T-helper 2 cell (primary cell): ENCODE data around the gene ZAP70.
A peak's percentile ranks its signal among the peaks of the same experiment; 100 is the strongest.

Experiments used
- DNase-seq, 5 experiments: peaks; one replicate each; pipeline versions ENCODE4 v3.0.0 to v3.0.0-alpha.2; 2012 to 2022

ZAP70 gene

DNA sequence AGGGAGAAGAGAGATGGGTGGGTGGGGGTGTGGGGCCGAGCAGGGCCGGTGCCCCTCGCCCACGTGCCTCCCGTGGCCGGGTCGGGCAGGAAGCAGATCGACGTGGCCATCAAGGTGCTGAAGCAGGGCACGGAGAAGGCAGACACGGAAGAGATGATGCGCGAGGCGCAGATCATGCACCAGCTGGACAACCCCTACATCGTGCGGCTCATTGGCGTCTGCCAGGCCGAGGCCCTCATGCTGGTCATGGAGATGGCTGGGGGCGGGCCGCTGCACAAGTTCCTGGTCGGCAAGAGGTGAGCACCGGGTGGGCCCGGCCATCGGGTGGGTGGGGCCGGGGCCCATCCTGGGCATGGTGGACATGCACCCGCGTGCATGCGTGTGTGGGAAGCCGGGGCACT, 21.8 kb downstream of the ZAP70 start:
- no peak for DNase-seq

DNA sequence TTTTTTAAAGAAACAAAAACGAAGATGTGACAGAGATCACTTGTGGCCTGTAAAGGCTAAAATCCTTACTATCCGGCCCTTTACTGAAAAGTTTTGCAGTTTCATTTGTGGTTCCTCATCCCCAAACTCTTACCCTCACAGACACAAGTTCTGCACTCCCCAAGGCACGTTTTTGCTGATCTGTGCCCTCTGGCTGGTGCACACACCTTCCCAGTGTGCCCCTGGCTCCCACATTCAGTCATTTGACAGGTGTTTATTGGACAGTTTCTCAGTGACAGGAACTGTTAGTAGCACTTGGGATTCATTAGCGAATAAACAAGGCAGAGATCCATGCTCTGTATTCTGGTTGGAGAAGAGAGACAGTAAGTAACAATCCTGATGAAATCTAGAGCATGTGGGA, 22.8 kb downstream of the ZAP70 start:
- DNase-seq: no peak

DNA sequence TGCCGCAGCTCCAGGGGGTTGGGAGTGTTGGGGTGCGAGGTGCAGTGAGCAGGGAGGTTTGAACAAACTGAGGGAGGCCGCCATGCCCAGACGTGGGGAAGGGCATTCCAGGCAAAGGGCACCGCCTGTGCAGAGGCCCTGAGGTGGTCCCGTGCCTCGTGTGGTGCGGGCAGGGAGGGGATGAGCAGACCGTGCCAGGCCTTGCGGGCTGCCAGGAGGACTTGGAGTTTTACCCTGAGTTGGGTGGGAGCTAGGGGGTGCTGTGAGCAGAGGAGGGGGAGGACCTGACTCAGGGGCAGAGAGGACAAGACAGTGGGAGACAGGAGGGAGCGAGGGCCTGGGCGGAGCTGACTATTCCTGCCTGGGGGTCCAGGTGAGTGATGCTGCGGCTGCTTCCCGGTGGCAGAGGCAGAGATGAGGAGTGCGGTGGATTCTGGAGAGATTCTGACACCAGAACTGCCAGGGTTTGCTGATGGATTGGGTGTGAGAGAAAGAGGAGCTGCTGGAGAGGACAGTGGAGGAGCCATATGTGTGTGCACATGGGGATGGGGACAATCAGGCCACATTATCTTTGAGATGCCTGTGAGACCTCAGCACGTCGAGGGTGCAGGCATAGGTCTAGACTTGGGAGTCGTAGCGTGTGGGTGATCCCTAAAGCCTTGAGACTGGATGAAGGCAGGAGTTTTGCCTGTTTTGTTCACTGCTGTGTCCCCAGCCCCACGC, 23.4 kb downstream of the ZAP70 start:
- DNase-seq: no peak

DNA sequence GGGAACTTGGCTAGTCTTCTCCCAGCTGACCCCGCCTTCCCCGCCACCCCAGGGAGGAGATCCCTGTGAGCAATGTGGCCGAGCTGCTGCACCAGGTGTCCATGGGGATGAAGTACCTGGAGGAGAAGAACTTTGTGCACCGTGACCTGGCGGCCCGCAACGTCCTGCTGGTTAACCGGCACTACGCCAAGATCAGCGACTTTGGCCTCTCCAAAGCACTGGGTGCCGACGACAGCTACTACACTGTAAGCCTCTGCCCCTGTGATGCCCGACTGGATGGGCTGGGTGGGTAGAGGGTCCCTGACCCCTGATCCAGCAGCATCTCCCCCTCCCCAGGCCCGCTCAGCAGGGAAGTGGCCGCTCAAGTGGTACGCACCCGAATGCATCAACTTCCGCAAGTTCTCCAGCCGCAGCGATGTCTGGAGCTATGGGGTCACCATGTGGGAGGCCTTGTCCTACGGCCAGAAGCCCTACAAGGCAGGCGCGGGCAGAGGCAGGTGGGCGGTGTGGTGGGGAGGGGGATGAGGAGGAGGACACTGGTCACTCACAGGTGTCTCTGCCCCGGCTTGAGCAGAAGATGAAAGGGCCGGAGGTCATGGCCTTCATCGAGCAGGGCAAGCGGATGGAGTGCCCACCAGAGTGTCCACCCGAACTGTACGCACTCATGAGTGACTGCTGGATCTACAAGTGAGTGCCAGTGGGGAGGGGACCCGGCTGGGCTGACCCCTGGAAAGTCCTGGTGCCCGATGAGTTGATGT, 24.2 kb downstream of the ZAP70 start:
- DNase-seq: no peak

DNA sequence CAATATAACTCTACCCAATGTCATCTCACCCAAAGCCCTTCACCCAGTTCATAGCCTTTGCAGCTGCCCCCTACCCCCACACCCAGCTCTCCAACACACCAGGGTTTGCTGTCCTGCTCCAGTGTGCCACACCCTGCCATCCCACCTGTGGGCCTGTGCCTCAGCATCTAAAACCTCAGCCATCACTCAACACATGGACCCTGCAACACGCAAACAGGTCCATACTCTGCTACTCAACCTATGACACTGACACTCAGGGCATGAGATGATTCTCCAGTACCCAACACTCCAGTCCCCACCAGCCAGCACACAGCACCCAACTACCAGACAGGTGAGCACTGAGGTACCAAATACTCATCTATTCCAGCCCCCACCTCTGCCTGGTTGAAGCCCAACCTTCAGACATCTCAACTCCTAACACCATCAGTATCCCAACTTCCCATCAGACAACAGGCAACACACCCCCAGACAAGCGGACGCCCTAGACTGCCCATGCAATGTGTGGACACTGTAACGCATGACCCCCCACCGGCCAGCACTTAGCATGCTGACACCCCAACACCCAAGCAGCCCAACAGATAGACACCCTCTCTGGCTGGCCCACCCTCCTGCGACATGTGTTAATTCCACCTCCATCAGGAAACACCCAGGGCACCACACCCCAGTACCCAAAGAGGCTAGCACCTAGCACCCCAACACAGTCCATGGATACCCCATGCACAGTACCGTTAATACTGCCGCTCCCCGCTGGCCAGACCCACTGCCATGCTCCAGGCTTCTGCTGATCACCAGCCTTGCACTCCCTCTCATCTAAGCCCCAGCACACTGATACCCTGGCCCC, 25.0 kb downstream of the ZAP70 start:
- DNase-seq: no peak

DNA sequence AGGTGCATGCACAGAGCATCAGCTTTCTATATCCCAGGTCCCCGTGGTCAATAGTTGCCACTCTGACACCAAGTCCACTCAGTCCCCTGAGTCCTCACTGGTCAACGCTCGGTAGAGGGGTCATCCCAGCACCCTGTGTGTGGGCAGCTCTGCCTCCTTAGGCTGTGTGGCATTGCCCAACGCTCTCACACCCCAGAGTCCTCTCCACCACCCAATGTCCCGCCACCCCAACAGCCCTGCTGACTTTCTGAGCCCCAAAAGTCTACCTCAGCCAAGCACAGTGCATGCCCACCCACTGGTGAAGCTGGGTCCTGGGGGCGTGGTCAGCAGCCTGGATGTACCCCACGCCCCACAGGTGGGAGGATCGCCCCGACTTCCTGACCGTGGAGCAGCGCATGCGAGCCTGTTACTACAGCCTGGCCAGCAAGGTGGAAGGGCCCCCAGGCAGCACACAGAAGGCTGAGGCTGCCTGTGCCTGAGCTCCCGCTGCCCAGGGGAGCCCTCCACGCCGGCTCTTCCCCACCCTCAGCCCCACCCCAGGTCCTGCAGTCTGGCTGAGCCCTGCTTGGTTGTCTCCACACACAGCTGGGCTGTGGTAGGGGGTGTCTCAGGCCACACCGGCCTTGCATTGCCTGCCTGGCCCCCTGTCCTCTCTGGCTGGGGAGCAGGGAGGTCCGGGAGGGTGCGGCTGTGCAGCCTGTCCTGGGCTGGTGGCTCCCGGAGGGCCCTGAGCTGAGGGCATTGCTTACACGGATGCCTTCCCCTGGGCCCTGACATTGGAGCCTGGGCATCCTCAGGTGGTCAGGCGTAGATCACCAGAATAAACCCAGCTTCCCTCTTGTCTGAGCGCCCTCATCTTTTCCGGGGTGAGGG, 25.9 kb downstream of the ZAP70 start:
- DNase-seq: no peak

DNA sequence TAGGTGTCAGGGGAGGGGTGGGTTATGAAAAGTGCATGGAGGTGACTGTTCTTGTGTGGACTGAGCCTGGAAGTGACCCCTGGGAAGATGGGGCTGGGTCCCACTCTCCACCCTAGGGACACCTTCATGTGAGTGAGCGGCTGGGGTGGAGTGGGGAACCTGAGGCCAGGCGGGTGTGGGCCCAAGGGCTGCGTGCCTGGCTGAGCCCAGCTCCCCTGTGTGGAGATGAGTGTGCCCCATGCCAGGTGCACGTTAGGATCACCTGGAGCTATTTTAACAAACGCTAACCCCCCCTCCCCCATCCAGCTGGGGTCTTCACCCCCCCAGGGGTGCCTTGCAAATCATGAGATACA, 26.5 kb downstream of the ZAP70 start:
- DNase-seq: no peak

DNA sequence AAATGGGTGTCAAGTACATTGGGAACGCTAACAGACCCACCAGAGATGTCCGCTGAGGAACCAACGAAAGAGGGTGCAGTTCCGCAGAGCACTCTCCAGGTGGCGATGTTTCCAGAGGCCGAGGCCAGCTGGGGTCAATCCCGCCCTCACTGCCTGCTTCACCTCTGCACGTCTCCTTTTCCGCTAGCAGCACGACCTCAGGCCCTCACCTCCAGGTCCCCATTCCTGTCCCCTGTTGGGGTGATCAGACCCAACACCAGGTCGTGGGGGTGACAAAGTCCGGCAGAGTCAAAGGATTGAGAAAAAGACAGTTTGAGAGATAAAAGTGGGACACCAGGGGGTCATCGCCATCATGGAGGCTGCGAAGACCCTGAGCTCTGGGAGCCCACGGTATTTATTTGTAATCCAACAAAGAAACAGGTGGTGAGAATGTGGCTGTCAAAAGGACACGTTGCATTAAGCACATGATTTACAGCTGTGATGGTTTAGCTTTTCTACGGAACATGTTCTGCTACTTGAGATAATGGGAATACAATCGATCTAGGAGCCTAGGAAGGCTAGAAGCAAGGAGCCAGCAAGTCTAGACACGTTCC, 27.3 kb downstream of the ZAP70 start:
- DNase-seq: peak in 1 of 5 experiments; percentile 42

DNA sequence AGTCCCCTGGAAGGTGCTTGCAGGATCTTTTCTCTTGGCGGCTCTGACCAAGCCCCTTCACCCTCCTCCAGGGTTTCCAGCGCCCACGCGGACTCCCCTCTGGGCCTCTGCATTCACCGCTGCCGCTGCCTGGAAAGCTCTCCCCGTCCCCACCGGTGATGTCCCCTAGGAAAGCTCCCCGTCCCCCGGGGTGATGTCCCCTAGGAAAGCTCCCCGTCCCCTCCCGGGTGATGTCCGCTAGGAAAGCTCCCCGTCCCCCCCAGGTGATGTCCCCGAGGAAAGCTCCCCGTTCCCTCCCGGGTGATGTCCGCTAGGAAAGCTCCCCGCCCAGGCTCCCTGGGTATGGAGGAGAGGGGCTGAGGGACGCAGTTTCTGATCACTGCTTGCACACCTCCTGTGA, 27.9 kb downstream of the ZAP70 start:
- DNase-seq: no peak

DNA sequence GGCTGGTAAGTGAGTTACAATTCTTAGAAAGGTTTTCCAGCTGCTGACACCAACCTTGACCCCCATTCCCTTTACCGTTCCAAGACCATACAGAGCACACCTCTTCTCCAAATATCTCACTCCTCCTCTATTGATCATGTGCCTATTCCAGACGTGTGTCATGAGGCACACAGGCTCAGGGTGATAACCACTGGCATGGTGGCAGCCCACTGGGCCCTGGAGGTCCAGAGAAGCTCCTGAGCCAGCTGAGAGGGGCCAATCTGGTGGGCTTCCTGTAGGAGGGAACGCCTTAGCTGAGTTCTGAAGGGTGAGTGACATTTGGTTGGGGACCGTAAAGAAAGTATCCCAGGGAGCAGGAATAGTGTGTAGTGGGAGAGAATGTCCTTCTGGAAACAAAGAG, 28.3 kb downstream of the ZAP70 start:
- no peak for DNase-seq

DNA sequence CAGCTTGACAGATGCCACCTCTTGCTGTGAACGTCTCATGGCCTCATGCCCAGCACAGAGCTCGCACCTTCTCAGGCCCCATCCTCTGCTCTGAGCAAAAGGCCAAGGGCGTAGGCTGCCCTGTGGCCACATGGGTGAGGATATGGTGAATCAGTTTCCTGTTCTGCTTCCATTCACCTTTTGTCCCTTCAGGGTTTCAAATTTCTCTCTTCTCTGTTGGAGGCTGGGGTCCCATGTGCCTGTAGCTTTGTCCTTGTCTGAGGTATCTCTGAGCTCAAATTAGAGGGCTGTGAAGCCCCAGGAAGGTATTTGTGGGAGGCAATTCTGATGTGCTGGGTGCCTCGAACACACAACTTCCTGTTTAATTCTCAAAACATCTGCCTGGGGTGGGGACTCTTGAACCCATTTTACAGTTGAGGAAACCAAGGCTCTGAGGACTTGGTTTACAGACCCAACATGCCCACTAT, 29.0 kb downstream of the ZAP70 start:
- peak in 2 of 5 experiments; percentile 30 to 52 for DNase-seq

DNA sequence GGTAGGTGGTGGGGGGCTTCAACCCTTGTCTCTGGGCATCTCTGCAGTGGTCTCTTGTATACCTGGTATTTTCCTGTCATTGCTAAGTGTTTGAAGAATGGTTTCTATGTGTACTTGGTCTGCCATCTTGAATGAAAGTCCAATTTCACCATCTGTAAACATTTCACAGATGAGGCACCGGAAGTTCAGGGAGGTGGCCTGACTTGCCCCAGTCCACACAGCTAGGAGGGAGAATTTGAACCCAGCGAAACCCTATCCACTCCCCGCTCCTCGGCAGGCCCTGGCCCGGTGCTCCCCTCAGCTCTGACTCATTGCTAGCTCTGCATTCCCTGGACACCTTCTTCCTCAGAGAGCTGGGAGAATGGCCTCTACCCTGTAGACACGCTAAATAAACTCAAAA, 30.5 kb downstream of the ZAP70 start:
- no peak for DNase-seq

DNA sequence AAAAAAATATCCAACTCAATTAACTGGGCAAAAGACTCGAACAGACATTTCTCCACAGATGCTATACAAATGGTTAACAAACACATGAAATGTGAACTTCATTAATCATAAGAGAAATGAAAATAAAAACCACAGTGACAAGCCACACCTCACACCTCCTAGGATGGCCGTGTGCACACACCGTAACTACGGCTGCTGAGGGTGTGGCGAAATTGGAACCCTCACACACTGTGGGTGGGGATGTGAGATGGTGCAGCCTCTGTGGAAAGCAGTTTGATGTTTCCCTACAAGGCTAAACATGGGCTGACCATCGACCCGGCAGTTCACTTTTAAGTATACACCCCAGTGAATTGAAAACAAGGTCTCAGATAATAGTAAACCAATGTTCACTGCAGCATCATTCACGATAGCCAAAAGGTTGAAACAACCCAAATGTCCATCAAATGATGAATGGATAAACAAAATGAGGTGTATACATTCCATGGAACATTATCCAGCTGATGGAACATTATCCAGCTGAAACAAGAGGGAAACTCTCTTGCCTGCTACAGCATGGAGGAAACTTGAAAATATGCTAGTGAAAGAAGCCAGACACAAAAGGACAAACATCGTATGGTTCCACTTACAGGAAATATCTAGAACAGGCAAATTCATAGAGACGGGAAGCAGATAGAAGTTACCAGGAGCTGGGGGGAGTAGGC, 32.2 kb downstream of the ZAP70 start:
- peak in 3 of 5 experiments; percentile 26 to 86 (median 57) for DNase-seq

DNA sequence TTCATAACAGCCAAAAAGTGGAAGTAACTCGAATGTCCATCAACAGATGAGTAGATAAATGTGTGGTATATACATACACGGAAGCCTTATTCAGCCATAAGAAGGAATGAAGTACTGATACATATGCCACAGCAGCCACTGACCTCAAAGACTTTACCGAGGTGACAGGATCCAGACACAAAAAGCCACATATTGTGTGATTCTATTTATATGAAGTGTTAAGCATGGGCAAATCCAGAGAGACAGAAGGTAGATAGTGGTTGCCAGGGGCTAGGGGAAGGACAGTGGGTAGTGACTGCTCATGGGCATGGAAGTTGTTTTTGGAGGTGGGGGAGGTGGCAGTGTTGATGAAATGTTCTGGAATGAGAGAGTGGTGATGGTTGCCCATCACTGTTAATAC, 33.9 kb downstream of the ZAP70 start:
- peak in 2 of 5 experiments; percentile 20 to 46 for DNase-seq

DNA sequence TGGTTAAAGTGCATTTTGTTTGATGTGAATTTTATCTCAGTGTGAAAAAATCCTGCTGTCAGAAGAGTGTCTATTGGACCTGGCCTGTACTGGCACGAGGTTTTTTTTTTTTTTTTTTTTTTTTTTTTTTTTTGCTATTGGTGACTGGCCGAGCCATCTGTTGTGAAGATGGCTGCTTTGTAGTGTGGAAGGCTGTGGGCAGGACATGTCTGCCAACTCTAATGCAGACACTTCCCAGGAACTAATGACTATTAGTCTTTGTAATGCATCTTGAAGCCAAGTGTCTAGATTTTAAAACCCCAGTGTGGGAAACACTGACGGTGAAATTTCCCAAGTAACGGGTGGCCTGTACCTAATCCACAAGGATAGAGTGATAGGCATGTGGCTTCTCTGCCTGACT, 34.3 kb downstream of the ZAP70 start:
- DNase-seq: no peak

DNA sequence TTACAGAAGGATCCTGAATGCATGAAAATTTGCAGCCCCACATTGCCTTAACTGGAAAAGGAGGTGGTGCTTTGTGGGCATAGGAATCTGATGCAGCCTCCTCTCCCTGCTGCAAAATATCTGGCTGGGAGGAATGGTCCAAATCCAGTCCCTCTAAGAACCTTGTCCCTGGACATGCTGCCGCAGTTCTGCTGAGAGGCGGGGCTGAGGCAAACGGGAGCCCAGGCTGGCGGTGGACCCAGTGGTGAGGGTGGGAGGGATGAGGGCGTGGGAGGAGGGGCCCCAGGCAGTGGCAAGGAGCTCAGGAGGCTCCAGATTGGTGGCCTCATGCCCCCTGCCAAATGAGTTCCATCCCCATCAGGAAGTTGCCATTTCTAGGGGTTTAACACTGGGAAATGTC, 36.2 kb downstream of the ZAP70 start:
- DNase-seq: no peak

DNA sequence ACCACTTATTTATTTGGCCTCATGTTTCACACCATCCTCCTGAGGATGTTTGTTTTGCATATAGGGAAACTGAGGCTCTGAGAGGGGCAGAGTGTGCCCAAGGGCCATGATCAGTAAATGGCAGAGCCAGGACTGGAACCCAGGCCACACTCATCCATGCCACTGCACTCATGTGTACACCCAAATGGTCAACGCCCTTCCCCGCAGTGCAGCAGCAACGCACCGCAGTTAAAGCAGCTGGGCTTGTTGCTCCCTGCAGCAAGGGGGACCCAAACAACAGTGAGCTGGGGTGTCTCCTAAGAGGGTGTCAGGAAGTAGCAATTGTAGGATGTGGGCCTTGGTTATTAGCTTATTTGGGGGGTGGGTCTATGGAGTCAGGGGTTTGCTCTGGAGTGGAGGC, 36.6 kb downstream of the ZAP70 start:
- no peak for DNase-seq

DNA sequence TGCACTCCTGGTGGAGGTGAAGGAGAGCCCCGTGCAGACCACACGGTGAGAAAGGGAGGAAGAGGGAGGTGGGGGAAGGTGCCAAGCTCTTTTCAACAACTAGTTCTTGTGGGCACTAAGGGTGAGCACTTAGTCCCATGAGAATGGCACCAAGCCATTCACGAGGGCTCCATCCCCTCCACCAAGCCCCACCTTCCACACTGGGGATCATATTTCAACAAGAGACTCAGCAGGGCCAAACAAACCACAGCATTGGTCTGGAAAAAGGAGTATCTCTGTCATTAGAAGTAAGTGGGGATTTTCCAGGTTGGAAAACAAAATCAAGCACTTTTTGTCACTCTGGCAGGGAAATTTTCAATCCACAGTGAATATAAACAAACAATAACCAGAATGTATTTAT, 38.4 kb downstream of the ZAP70 start:
- DNase-seq: no peak

DNA sequence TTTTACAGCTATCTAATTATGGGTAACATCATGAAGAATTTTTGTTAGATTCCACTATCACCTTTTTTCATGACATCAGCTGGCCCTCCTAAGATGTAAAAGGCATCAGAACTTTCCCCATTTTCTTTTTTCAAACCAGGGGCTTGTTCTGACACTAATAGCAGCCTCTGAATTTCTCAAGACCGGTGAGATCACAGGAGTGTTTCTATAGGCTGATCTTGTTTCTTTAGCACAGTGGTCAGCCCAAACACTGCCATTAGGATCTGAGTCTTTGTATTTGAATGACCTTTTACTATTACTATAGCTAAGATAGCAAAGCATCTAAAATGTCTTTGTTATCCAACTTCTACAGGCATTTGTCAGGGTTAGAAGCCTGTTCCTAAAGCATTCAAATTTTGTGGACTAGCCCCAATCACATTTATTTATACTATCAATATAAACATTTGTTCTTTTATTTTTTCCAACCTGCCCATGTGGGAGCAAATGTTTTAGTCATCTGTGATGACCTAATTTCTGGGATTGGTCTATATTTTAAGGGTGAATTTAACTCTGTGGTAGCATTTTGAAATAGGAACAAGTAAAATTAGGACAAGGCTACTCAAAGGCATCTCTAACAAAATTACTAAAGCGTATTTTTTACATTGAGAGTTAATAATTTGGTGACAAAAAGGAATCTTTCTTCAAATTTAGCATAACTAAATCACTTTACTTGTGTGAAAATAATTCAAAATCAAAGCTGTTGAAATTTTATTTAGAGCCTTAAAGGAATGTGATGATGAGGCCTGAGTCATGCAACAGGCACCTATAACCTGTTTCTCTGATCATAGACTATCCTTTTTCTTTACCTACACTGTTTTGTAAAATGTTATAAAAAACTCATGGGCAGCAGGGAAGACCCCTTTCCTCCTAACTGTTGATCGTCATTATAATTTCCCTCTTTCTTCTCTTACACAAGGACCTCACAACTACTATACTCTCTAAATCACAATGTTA, 39.3 kb downstream of the ZAP70 start:
- no peak for DNase-seq
